NT2/D1 (cell line): ENCODE results near the gene HSPB3.

Experiments used
- DNase-seq: peaks from one replicate; pipeline ENCODE4 v3.0.0-alpha.2; 2011; ENCODE audit warnings: low read depth, low spot score
- H3K27me3 ChIP-seq: 2 replicates; pipeline ENCODE4 v1.6.0; 2011; ENCODE audit warnings: mild to moderate bottlenecking; ENCODE audit not compliant: insufficient read length, insufficient read depth
- H3K36me3 ChIP-seq: 2 replicates; pipeline ENCODE4 v1.6.1; 2011; ENCODE audit warnings: mild to moderate bottlenecking, low read length, mixed read lengths; ENCODE audit not compliant: insufficient read depth, insufficient read length
- H3K4me1 ChIP-seq: 2 replicates; pipeline ENCODE4 v1.5.1; 2011; ENCODE audit not compliant: insufficient read depth, insufficient read length
- H3K4me3 ChIP-seq: 2 replicates; pipeline ENCODE4 v1.5.1; 2011; ENCODE audit warnings: low read depth; ENCODE audit not compliant: insufficient read length
- H3K9ac ChIP-seq: 2 replicates; pipeline ENCODE4 v1.6.0; 2011; ENCODE audit warnings: low read depth; ENCODE audit not compliant: insufficient read length
- H3K9me3 ChIP-seq: 2 replicates; pipeline ENCODE4 v1.5.1; 2011; ENCODE audit warnings: mild to moderate bottlenecking, low read length; ENCODE audit not compliant: insufficient read depth
- SUZ12 ChIP-seq: IDR thresholded peaks from 2 replicates; pipeline ENCODE4 v1.6.1; 2011; ENCODE audit not compliant: insufficient read length, insufficient read depth; ENCODE audit errors: extremely low read depth
- YY1 ChIP-seq: IDR thresholded peaks from 2 replicates; pipeline ENCODE4 v1.6.1; 2011; ENCODE audit not compliant: insufficient read length, insufficient read depth
- ZNF274 ChIP-seq: IDR thresholded peaks from 2 replicates; pipeline ENCODE4 v1.6.1; 2011; ENCODE audit warnings: mild to moderate bottlenecking, low read depth, low read length

Gene HSPB3

GRCh38 chr5:54458221-54458620, 2.7 kb downstream of the HSPB3 start:
- H3K4me1 ChIP-seq, result no peaks in the 10 kb centered on the region
- TF ChIP-seq ZNF274 (no peak), SUZ12 (no peak), YY1 (no peak)
- no peaks in the 10 kb centered on the region for H3K36me3 ChIP-seq
- DNase-seq, result no peak
- H3K4me3 ChIP-seq, result no peak overlapping the region
- no peaks in the 10 kb centered on the region for H3K9me3 ChIP-seq
- no peak overlapping the region for H3K9ac ChIP-seq
- no peaks in the 10 kb centered on the region for H3K27me3 ChIP-seq

DNA sequence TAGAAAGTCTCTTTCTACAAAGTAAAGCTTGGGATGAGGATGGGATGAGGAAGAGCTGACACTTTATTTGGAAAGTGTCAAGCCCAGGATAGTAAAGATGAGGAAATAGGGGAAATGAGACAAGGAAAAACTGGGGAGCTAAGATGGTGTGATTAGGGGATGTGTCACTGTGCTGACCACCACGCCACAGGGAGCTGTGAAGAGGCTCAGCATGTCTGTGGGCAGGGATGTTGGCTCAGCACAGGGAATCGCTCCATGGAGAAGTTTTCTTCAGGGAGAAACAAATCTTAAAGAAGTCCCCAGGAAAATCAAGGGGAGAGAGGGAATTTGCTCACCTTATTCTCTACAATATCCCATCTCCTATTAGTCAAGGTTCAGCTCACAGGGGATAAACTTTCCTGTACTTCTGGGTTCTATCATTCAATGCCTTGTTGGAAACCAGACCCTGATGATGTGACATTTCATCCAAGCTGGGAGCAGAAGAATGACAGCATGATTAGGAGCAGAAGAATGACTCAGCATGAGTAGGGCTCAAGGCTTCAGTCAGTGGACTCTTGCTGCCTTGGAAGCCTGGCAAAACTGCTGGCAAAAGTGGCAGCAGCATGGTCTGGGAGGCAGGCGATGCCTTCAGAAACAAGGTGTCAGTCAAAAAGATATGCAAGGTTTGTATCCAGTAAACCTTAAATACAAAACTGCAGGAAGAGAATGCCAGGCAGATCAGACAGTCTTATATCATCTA, 4.9 kb downstream of the HSPB3 start:
- TF ChIP-seq YY1 (no peak), SUZ12 (no peak), ZNF274 (no peak)
- no peak for DNase-seq

DNA sequence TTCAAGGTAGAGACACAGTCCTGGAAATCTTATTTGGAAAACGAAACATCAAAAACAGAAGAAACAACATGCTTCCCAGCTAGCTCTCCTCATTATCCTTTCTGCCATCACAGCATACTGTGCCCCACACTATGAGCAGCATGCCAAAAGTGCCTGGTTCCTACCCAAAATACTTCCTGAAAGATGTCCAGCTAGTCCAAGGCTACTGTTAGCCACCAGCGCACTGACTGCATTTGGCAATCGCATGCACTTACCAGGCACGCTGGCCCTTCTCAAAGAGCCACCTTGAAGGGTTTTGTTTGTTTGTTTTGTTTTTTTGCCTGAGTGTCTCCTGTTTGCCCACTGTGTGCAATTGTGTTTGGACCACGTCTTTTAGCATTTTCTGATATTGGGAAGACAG, 6.8 kb downstream of the HSPB3 start:
- H3K9me3 ChIP-seq, result peaks cover 11% of the 10 kb centered on the region
- no peak for DNase-seq
- H3K36me3 ChIP-seq, result no peaks in the 10 kb centered on the region
- H3K9ac ChIP-seq, result no peak overlapping the region
- no peak overlapping the region for H3K4me3 ChIP-seq
- H3K4me1 ChIP-seq, result no peaks in the 10 kb centered on the region
- H3K27me3 ChIP-seq, result no peaks in the 10 kb centered on the region
- TF ChIP-seq ZNF274, result no peak
- TF ChIP-seq SUZ12, result no peak
- no peak for TF ChIP-seq YY1

More for the DNA sequence above, 4.9 kb downstream of the HSPB3 start:
- Histone ChIP-seq H3K4me1 (no peaks in the 10 kb centered on the region), H3K9me3 (no peaks in the 10 kb centered on the region; the same call in 1 of the 2 replicates), H3K27me3 (no peaks in the 10 kb centered on the region), H3K36me3 (no peaks in the 10 kb centered on the region), H3K4me3 (no peak overlapping the region), H3K9ac (peak overlapping the region; percentile 4)

DNA sequence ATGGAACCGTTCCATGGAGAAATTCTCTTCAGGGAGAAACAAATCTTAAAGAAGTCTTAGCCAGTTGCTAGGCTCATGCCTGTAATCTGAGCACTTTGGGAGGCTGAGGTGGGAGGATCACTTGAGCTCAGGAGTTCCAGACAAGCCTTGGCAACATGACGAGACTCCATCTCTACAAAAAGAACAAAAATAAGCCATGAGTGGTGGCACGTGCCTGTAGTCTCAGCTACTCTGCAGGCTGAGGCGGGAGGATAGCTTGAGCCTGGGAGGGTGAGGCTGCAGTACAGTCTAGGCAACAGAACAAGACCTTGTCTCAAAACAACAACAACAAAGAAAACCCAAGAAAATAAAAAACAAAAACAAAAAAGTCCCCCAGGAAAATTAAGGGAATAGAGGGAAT, 8.2 kb downstream of the HSPB3 start:
- no peaks in the 10 kb centered on the region for H3K4me1 ChIP-seq
- H3K27me3 ChIP-seq, result no peaks in the 10 kb centered on the region
- H3K36me3 ChIP-seq, result no peaks in the 10 kb centered on the region
- TF ChIP-seq ZNF274 (no peak), YY1 (no peak), SUZ12 (no peak)
- DNase-seq, result no peak
- H3K9me3 ChIP-seq, result peaks cover 11% of the 10 kb centered on the region
- no peak overlapping the region for H3K4me3 ChIP-seq
- no peak overlapping the region for H3K9ac ChIP-seq

DNA sequence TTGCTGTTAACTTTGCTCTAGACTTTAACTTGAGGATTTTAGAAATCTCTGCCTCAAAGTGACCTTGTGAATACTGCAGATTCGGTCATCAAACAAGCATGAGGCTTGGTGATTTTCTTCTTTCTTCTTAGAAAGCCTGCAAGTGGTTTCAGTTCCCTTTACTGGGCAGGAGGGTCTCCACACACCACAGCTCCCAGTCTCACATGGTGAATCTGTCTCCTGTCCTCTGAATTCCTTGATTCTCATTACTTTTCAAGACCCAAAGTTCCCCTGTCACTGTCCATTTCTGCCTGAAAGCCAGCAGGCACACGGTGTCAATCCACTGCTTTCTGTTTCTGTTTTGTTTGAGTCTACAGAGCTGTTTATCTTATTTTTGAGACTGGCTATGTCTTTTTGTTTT, 14.1 kb downstream of the HSPB3 start:
- H3K9me3 ChIP-seq, result peaks cover 11% of the 10 kb centered on the region
- H3K27me3 ChIP-seq, result no peaks in the 10 kb centered on the region
- no peaks in the 10 kb centered on the region for H3K4me1 ChIP-seq
- no peaks in the 10 kb centered on the region for H3K36me3 ChIP-seq
- no peak for DNase-seq
- H3K4me3 ChIP-seq, result no peak overlapping the region
- TF ChIP-seq ZNF274 (no peak), SUZ12 (no peak), YY1 (no peak)
- no peak overlapping the region for H3K9ac ChIP-seq

DNA sequence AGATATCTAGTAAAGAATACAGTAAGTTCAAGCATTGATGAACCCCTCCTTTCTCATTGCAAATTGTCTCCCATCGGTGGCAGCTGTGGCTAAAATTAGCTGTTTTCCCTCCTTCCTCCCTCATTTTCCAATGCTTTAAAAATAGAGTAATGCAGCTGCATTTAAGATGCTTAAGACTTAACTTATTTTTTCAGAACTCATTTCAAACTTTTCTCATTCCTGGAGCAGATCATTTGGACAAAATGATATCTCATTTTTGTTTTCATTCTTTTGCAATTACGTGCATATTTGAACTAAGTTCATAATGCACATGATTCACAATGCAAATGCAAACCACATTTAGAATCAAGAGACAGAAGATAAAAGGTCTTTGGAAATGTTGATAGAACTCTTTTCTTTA, 14.6 kb downstream of the HSPB3 start:
- Histone ChIP-seq H3K4me1 (no peaks in the 10 kb centered on the region), H3K4me3 (no peak overlapping the region), H3K36me3 (no peaks in the 10 kb centered on the region), H3K9ac (no peak overlapping the region), H3K27me3 (no peaks in the 10 kb centered on the region), H3K9me3 (peaks cover 11% of the 10 kb centered on the region)
- TF ChIP-seq ZNF274 (no peak), YY1 (no peak), SUZ12 (no peak)
- no peak for DNase-seq

- Histone ChIP-seq H3K4me3 (no peak overlapping the region), H3K4me1 (no peaks in the 10 kb centered on the region), H3K9ac (no peak overlapping the region), H3K36me3 (no peaks in the 10 kb centered on the region), H3K9me3 (peaks cover 11% of the 10 kb centered on the region), H3K27me3 (no peaks in the 10 kb centered on the region)
- DNase-seq, result no peak
- TF ChIP-seq YY1 (no peak), ZNF274 (no peak), SUZ12 (no peak)
These were observed 15.2 kb downstream of the HSPB3 start for GRCh38 chr5:54470677-54471076.

- Histone ChIP-seq H3K4me1 (no peaks in the 10 kb centered on the region), H3K9ac (no peak overlapping the region), H3K9me3 (peaks cover 6% of the 10 kb centered on the region), H3K36me3 (no peaks in the 10 kb centered on the region), H3K4me3 (no peak overlapping the region), H3K27me3 (no peaks in the 10 kb centered on the region)
- TF ChIP-seq SUZ12, result no peak
- TF ChIP-seq ZNF274, result no peak
- TF ChIP-seq YY1, result no peak
- no peak for DNase-seq
These were observed 15.9 kb downstream of the HSPB3 start for GRCh38 chr5:54471398-54471797.
